ENCODE measurements around the gene ATP8A2. TPM values are rescaled to one million over a fixed set of nuclear protein-coding genes. Genes with fewer than 3 reads are reported as not detected.

The ATP8A2 gene
- total RNA-seq, 1 donor from 2014 or later, result 39.1 TPM

GRCh38 chr13:26047040-26047439 is 675.3 kb downstream of the ATP8A2 start:
- no peak overlapping the region for H3K27ac Mint-ChIP-seq
- H3K4me1 Mint-ChIP-seq, result peaks cover 11% of the 10 kb centered on the region
- H3K4me3 Mint-ChIP-seq, result no peak overlapping the region
- H3K27me3 Mint-ChIP-seq (ENCODE audit: low read depth), result peaks cover 34% of the 10 kb centered on the region
- DNase-seq (ENCODE audit: low spot score in 2 of 2, unreplicated experiment in 2 of 2), result no peak
- no peaks in the 10 kb centered on the region for H3K36me3 Mint-ChIP-seq
- no peaks in the 10 kb centered on the region for H3K9me3 Mint-ChIP-seq
- TF ChIP-seq CTCF (IDR thresholded peaks at IDR 0.05; ENCODE audit: unreplicated experiment), result no peak

- no peaks in the 10 kb centered on the region for H3K9me3 Mint-ChIP-seq
- H3K36me3 Mint-ChIP-seq, result no peaks in the 10 kb centered on the region
- H3K27ac Mint-ChIP-seq, result no peak overlapping the region
- peaks cover 37% of the 10 kb centered on the region for H3K27me3 Mint-ChIP-seq (ENCODE audit: low read depth)
- TF ChIP-seq CTCF (IDR thresholded peaks at IDR 0.05; ENCODE audit: unreplicated experiment), result no peak
- no peak for DNase-seq (ENCODE audit: low spot score in 2 of 2, unreplicated experiment in 2 of 2)
- peaks cover 17% of the 10 kb centered on the region for H3K4me1 Mint-ChIP-seq
- peak overlapping the region; percentile 69 for H3K4me3 Mint-ChIP-seq
Measured at GRCh38 chr13:26048741-26049140, 677.0 kb downstream of the ATP8A2 start.

GRCh38 chr13:26050568-26051230 is 678.9 kb downstream of the ATP8A2 start:
- TF ChIP-seq CTCF (IDR thresholded peaks at IDR 0.05; ENCODE audit: unreplicated experiment), result no peak
- Mint-ChIP-seq H3K9me3 (no peaks in the 10 kb centered on the region), H3K36me3 (no peaks in the 10 kb centered on the region), H3K4me3 (peak overlapping the region; percentile 69), H3K27ac (no peak overlapping the region), H3K4me1 (peaks cover 24% of the 10 kb centered on the region), H3K27me3 (ENCODE audit: low read depth) (peaks cover 39% of the 10 kb centered on the region)
- DNase-seq (ENCODE audit: low spot score in 2 of 2, unreplicated experiment in 2 of 2), result peak in 1 of 2 experiments; percentile 50

- Mint-ChIP-seq H3K27me3 (ENCODE audit: low read depth) (peaks cover 39% of the 10 kb centered on the region), H3K4me3 (peak overlapping the region; percentile 63), H3K36me3 (no peaks in the 10 kb centered on the region), H3K27ac (no peak overlapping the region), H3K9me3 (no peaks in the 10 kb centered on the region), H3K4me1 (peaks cover 24% of the 10 kb centered on the region)
- peak in 1 of 2 experiments; percentile 49 for DNase-seq (ENCODE audit: low spot score in 2 of 2, unreplicated experiment in 2 of 2)
- TF ChIP-seq CTCF (IDR thresholded peaks at IDR 0.05; ENCODE audit: unreplicated experiment), result no peak
Measured at GRCh38 chr13:26051231-26051656, 679.5 kb downstream of the ATP8A2 start.

GRCh38 chr13:26051657-26052311 is 680.0 kb downstream of the ATP8A2 start, which contains the start of gene SHISA2:
TSS of gene SHISA2 (minus strand) at chr13:26052016. CDS start at chr13:26050975, 1,041 bp downstream.
- DNase-seq (ENCODE audit: low spot score in 2 of 2, unreplicated experiment in 2 of 2), result peak; percentile 39 to 70
- Mint-ChIP-seq H3K27me3 (ENCODE audit: low read depth) (peaks cover 40% of the 10 kb centered on the region), H3K9me3 (no peaks in the 10 kb centered on the region), H3K4me1 (peaks cover 24% of the 10 kb centered on the region), H3K27ac (peak within 1 kb of the TSS; percentile 26), H3K4me3 (peak within 1 kb of the TSS; percentile 63), H3K36me3 (no peaks in the 10 kb centered on the region)
- TF ChIP-seq CTCF (IDR thresholded peaks at IDR 0.05; ENCODE audit: unreplicated experiment), result no peak

Data from mesothelial cell of epicardium (in vitro differentiated cells).